GM18868 (cell line): ENCODE measurements around the gene MYH15.

Experiments used
- ATAC-seq: cut with Tn5 transposase; IDR thresholded peaks from one replicate; pipeline ENCODE4 v1.9.1; 2021; ENCODE audit warnings: mild to moderate bottlenecking, moderate library complexity; ENCODE audit not compliant: unreplicated experiment

Gene MYH15

DNA sequence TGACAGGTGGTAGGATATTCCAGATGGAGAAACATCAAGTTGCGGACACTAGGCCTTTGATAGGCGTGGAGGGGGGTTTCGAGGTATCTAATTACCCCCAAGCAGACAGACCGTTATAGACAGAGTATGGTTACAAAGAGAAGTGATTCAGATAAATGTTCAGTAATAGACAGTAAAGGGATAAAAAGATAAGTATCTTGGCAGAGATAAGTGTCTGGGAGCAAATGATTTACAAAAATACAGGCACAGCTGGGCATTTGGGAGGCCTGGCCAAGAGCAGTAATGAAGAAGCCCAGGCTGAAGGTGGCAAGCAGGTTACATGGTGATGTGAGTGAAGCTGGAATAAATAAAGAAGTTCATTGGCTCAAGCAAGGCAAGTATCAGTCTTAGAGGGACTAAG, 659 bp upstream of the MYH15 start:
- ATAC-seq = no peak

DNA sequence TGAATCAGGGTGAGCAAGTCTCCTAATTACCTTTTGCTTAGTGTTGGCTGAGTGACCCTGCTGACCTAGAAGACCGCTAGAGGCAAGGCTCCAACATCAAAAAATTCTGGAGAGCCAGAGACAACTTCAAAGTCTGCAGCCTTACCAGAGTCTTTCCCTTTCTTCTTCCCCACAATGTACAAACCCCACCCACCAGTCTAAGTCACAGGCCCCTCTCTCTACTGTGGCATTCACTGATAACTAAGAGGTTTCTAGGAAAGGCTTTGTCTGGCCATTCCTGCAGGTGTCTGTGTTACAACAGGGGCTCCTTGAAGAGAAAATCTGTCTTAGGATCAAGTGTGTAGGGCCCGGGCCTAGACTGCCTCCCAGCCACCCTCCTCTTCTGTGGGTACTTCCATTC, 525 bp downstream of the MYH15 start:
- ATAC-seq = no peak

DNA sequence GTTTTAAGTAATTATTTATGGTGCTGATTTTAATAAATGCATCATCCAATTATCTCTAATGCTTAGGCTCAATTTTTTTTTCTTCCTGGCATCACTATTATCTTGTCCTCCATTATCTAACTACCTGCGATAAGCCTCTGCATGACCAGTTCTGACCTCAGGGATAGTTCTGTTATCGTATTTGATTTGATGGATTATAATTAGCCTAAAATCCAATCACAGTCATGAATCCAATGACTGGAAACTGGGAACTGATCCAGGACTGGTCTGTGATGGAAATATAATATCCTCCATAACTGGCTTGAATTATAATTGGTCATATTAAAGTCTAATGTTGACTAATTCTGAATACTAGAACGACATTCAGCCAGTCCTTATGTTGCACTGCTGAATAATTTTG, 1.1 kb downstream of the MYH15 start:
- no peak for ATAC-seq

DNA sequence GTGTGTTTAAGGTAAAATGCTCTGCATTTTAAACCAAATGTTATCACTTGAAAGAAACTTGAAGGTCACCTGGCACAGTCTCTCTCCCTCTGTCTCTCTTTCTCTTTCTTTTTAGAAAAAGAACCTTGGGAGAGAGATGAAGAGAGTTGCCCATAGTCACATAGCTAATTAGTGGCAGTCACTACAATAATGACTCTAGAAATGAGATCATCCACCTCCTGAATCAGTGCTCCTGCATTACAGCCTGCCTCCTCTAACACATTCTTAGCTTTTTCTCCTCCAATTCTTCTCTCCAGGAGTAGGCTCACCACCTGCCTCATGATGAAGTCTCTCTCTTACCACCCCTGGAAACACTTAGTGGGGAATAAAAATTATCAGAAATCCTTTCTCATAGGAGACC, 2.5 kb downstream of the MYH15 start:
- no peak for ATAC-seq

DNA sequence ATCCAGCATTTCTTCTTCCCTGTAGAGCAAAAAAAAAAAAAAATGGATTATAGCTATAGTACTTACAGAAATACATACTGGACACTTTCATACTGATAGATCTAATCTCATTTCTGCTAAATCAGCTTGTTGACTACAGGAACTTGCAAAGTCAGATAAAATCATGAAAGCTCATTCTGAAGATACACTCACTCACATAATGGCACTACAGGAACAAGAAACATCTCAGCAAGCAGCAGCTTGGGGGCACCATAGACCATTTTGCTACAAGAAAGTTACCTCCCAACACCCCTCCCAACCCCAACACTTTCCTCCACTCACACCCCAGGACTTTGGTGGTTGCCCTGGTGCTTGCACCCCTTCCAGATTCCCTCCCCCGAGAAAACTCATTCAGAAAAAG, 4.6 kb downstream of the MYH15 start:
- ATAC-seq = no peak

DNA sequence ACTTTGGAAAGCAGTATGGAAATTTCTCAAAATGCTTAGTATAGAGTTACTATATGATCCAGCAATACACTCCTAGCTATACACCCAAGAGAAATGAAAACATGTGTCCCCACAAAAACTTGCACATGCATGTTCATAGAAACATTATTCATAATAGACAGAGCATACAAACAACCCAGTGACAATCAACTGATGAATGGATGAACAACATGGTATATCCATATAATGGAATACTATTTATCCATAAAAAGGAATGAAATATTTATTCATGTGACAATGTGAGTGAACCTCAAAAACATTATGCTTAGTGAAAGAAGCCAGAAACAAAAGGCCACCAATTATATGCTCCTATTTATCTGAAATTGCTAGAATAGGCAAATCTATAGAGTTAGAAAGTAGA, 6.7 kb downstream of the MYH15 start:
- ATAC-seq = no peak

DNA sequence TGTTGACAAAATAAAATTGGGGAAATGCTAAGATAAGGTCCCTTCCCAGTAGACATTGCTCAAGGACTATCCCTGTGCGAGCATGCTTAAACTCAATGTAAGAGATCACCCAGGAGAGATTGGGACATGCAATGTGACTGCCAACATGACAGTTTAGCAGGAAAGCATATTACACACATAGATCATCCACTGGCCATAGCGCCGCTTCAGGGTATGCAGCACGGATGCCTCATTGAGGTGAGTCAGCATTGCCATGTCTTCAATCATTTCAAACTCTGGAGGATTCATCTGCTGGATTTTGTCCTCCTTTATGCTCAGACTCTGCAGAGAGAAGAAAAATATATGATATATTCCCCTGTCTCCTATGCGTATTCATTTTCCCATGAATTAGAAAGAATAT, 8.9 kb downstream of the MYH15 start:
- ATAC-seq = no peak

DNA sequence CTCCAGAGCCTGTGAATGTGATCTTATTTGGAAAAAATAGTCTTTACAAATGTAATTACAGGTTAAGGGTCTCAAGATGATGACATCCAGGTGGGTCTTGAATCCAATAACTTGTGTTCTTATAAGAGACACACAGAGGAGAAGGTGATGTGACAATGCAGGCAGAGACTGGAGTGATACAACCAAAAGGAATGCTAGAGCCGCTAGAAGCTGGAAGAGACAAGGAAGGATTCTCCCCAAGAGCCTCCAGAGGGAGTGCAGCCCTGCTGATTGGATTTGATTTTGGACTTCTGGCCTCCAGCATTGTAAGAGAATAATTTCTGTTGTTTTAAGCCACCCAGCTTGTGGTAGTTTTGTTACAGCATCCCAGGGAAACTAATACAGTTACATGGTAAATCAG, 9.7 kb downstream of the MYH15 start:
- ATAC-seq = no peak

DNA sequence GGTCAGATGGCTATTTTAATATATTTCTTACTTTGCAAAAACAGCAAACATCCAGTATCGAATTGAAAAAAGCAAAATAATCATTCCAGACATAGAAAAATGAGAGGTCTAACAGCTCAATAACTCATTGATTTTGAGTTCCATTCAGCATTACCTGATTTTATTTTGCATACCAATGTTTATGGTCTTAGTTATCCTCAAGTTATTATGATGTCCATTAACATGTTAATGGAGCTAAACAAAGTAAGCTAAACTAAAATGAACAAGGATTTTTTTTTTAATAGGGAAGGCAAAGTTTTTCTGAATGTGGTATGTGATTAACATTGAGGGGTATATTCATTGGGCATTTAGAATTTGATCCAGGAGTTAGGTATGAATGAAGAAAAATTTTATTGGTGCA, 13.1 kb downstream of the MYH15 start:
- no peak for ATAC-seq

DNA sequence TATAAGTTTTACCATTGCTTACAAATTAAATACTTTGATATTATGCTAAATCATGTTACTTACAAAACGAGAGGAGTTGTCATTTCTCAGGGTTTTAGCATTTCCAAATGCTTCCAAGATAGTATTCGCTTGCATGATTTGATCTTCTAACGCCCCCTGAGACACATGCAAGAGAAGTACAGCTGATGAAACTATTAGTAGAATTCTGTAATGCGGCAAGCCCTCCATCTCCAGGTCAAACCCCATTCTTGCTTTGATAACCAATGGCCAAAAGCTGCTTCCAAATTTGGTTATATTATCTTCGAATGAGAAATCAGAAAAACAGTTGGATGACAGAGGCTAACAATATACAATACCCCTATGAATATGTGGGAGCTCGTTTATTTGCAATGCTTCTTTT, 14.7 kb downstream of the MYH15 start:
- ATAC-seq = no peak

DNA sequence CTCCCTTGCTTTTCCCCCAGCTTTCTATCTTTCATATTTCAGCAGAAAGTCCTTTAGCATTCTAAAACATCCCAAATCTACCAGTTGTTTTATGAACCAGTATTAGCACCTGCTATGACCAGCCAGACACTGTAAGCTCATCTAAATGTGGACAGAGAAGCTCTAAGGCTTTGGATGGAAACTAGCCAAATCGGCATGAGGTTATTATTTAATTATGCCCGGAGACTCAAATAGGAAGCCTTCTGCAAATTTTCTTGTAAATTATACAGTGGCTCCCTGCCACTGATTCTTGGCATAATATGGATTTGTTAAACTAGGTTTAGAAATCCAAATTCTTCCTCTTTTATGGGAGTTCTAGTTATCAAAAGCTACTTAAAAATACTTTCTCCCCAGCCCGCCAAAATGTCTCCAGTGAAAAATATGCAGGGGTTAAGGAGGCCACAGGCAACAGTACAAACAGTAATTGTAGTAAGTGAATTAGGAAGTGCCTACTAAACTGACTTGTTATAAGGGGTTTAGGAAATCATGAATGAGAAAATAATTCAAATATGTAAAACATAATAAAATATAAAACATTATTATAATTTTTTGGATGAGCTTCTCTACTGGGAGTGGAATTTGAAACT, 15.4 kb downstream of the MYH15 start:
- no peak for ATAC-seq

DNA sequence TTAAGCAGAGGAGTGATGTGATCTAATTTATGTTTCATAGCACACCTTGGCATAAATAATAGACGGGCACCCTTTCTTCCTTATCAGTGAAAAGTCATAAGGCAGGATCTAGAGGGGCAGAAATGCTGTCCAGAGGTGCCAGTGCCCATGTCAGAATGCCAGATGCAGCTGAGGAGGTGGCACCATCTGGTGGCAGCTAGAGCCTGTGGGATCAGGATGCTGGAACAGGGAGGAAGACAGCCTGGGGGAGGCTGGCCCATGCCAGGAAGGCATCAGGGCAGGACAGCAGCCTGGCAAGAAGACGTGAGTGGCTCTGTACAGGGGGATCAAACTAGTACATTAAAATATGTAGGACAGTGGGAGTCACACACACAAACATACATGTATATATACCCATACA, 16.5 kb downstream of the MYH15 start:
- ATAC-seq = no peak

DNA sequence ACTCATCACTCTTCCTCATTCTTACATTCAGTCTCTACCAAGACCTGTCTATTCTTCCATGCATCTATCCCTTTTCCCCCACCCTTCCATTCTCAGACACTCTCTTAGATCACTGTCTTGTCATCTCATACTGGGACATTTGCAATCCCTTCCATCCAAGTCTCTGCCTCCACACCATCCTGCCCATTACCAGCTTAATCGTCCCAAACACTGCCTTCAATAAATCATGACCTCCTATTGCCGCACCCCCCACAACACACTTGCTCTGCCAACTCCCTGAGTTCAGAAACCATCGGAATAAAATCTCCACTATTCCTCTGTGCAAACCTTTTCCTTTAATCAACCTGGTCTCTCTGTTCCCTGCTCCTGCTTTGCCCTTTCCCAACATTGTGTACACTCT, 18.9 kb downstream of the MYH15 start:
- ATAC-seq = no peak

DNA sequence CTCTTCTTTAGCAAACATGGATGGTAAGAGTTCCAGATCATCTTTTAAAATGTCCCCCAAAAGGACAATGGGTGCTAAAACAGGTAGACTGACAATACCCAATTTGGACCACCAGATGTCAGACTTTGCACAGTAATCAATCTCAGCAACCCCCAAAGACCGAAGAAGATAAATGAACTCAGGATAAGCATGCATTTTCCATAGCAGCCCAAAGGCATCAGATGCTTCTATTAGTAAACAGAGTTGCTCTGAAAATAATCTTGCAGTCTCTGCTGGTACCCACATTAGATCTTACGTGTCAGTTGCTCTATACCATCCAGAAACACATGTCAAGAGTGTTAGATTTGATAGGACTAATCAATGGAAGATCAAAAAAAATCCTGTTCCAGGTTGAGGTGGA, 20.6 kb downstream of the MYH15 start:
- ATAC-seq = peak; percentile 78

DNA sequence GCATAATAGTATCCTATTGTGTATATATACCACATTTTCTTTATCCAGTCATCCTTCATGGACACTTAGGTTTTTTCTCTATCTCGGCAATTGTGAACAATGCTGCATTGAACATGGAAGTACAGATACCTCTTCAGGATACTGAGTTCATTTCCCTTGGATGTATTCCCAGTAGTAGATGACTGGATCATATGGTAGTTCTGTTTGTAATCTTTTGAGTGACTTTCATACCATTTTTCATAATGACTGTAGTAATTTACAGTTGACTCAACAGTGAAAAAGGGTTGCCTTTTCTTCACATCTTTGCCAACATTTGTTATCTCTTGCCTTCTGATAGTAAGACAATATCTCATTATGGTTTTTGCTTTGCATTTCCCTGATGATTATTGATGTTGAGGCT, 21.8 kb downstream of the MYH15 start:
- ATAC-seq = no peak

DNA sequence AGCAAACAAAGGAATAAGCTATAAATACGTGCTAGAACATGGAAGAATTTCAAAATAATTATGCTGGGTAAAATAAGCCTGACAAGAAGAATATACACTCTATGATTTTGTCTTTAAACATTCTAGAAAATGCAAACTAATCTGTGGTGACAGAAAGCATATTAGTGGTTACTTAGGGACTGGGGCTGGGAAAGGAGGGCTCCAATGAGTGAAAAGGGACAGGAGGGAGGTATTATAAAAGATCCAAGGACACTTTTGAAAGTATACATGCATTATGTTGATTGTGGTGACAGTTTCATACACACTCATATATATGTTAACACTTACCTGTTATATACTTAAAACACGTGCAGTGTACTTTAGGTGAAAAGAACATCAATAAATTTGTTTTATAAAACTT, 23.0 kb downstream of the MYH15 start:
- no peak for ATAC-seq

DNA sequence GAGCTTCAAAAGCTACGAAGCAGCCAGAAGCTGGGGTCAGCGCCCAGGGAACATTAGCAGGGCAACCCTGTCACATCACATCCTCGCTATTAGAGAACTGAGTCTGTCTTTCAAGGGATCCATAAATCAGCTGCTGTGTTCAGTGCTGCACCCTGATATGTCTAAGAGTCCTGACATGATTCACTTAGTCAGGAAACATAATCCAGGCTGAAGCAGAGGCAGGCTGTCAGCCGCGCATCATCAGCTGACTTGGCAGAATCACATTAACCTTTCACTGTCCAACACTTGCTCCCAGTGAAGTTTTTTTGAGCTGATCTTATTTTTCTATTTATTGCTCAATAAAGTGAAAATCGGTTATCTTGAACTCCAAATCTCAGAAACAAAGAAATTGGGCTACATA, 23.5 kb downstream of the MYH15 start:
- ATAC-seq = no peak

DNA sequence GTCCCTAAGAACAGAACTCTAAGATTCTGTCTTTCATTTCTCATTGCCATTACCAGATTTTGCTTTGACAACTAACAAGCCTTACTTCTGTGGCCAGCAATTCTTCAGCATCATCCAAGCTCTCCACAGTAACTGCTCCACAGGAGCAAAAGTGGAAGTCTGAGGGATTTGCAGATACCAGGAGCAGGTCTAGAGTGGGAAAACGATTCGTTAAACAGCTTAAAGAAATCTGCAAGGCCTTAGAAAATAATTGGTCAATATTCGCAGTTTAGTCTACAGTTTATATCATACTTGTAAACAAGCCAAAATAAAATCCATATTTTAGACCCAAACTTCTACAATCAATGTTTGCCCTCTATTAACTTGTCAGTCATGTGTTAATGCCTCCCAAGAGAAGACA, 24.1 kb downstream of the MYH15 start:
- no peak for ATAC-seq

DNA sequence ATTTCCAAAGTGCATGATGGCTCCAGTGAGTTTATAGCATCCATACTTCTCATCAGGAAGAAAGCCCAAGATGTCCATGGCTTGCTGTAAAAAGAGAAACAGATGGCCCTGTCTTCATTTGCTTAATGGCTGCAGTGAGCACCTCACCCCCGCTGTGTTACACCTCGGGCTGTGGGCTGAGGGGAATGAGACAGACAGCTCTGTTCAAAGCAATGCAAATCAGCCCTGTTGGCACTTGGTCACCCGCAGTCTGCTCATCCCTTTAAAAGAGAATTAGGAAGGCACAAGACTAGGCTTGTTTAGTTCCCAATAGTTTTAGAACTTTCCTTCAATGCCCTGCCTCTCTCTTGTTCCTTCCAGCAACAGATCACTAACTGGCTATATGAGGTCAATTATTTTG, 25.2 kb downstream of the MYH15 start:
- no peak for ATAC-seq

DNA sequence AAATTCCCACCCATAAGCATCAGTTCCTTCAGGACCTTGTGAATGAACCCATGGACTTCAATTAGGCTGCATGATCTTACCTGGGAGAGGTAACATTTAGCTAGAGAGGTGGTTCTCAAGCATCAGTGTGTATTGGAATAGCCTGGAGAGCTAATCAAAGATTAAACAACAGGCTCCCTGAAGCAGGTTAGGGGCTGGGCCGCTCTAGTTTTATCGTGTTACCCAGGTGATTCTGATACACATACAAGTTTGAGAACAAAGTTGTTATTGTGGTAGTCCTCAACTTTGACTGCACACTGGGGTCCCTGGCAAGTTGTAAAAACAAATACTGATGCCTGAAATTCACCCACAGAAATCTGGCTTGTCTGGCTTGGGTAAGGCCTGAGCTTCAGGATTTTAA, 31.2 kb downstream of the MYH15 start:
- no peak for ATAC-seq

DNA sequence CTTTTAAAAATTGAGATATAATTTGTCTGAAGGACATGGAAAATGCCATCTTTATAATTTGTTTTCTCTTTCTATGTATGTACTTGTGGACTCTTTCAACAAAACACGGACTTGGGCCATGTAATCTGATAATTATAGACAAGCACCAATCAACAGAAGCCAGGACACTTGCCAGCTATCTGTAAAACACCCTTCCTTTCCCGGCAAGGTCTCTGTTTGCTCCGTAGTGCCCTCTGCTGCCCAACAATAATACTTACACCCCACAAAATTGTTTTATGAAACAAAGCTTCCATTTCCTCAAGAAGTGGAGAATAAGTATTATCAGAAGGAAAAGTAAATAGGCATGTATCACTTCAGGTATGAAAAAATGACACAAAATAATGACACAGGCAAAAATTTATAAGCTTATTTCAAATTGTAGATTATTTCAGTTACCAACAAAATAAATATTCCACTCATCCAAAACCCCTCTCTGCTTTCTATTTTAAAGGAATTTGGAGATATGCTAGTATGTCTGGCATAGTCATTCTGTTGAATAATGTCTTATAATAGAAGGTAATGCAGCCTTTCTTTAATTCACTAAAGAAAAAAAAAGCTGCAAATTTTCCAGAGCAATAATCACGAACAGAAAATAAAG, 32.8 kb downstream of the MYH15 start:
- peak; percentile 75 for ATAC-seq

DNA sequence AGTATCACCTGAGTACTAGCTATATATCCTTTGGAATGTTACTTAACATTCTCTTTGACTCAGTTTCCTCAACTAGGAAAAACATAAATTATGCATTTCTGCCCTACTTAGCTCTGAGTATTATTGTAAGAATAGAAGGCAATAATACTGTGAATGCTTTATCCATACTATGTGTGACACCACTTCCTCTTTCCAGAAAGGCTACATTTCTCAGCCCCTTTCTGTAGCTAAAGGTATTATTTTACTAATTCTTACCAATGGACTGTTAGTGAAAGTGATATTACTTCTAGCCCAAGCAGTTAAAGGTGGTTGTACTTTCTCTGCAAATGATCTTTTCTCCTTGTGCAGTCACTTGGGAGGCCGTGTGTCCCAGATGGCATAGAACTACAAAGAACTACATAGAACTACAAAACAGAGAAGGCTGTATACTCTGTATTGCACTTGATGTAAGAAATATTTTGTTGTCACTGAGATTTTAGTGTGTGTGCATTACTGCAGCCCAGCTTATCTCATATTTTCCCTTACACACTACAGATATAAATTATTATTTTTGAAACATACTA, 35.1 kb downstream of the MYH15 start:
- peak; percentile 58 for ATAC-seq

DNA sequence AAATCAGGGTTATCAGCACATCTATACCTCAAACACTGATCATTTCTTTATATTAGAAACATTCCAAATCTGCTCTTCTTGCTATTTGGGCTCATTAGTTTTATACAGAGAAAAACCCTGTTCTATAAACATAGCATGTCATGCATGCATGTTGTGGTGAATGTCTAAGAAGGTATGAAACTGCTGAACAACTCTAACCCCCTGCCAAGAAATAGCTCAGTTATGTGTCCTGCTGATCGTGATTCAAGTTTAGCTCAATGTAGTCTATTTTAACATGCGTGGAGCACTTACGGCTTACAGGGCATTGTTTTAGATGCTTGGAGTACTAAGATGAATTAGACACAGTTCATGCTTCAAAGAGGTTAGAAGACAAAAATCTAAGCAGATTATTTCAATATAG, 35.8 kb downstream of the MYH15 start:
- no peak for ATAC-seq
